K562 (cell line): ENCODE results near the gene ARHGAP4. TPM values are rescaled to one million over a fixed set of nuclear protein-coding genes. Genes with fewer than 3 reads are reported as not detected.

Experiments used
- ATAC-seq: fragments of 200-7000 bp; cut with Tn5 transposase; 3 replicates; pipeline ENCODE4 v1.9.1; 2020; ENCODE audit warnings: moderate library complexity
- BruUV-seq: library from RNA; stranded (reverse); fragments of 400-500 nt; replicated peaks from 2 replicates; lab custom pipeline; 2021; lab: Mats Ljungman, UMichigan
- CTCF ChIA-PET: fragments of 300-600 bp; formaldehyde crosslinking; extraction: SDS; loops from one replicate; lab custom pipeline; 2021; ENCODE audit warnings: low intra/inter-chr PET ratio; lab: Yijun Ruan, JAX
- POLR2A ChIA-PET: fragments of 300-600, 350-650 bp; sonication (Branson Sonifier 250); formaldehyde crosslinking; extraction: SDS; loops from one replicate; lab custom pipeline; 2021; ENCODE audit warnings: antibody characterized with exemption, inconsistent platforms; lab: Yijun Ruan, JAX
- DNase-seq, 4 experiments: peaks; one replicate each; pipeline versions ENCODE4 v3.0.0 to v3.0.0-alpha.2; 2011 to 2018; ENCODE audit warnings: low spot score in 3 of 4, mixed read lengths in 3 of 4; ENCODE audit errors: extremely low read depth in 1 of 4
- FAIRE-seq: peaks from 2 replicates; lab custom pipeline; 2011; peaks lifted over from hg19 to GRCh38; lab: Jason Lieb, UNC
- H2AFZ ChIP-seq: 2 replicates; pipeline ENCODE4 v1.6.0; 2011; ENCODE audit warnings: low read depth, low read length, control low read depth, inconsistent platforms
- H3K27ac ChIP-seq: fragments of 200-600 bp; 3 replicates; pipeline ENCODE4 v1.8.0; 2011; ENCODE audit warnings: low read depth, mild to moderate bottlenecking, control low read depth, inconsistent platforms, low read length, moderate library complexity, mixed read lengths; ENCODE audit errors: extremely low read depth
- H3K27me3 ChIP-seq, 2 experiments: fragments of 300-600 bp in 1 of 2; 2 replicates in 1 of 2; 3 replicates in 1 of 2; pipeline versions ENCODE4 v1.6.0 to v1.8.0; 2011; ENCODE audit warnings: inconsistent platforms in 2 of 2, low read length in 2 of 2, mild to moderate bottlenecking in 1 of 2, mixed read lengths in 1 of 2, moderate library complexity in 1 of 2; ENCODE audit not compliant: control insufficient read depth in 2 of 2, insufficient read depth in 2 of 2
- H3K36me3 ChIP-seq: fragments of 300-600 bp; 3 replicates; pipeline ENCODE4 v1.8.0; 2011; ENCODE audit warnings: mild to moderate bottlenecking, low read length, inconsistent platforms; ENCODE audit not compliant: control insufficient read depth, insufficient read depth
- H3K4me1 ChIP-seq, 2 experiments: fragments of 200-600 bp in 1 of 2; replicated peaks in 1 of 2; 2 replicates in 1 of 2; 3 replicates in 1 of 2; pipeline versions ENCODE4 v1.5.1 to v1.8.0; 2011; ENCODE audit warnings: inconsistent platforms in 2 of 2, low read length in 2 of 2, mild to moderate bottlenecking in 1 of 2, mixed read lengths in 1 of 2, moderate library complexity in 1 of 2; ENCODE audit not compliant: control insufficient read depth in 2 of 2, insufficient read depth in 2 of 2
- H3K4me2 ChIP-seq: 2 replicates; pipeline ENCODE4 v1.6.1; 2011; ENCODE audit warnings: low read length, control low read depth, inconsistent platforms, mixed read lengths; ENCODE audit not compliant: insufficient read depth
- H3K4me3 ChIP-seq: fragments of 200-600 bp; sonication (generic), shearing (Covaris generic); 2 replicates; pipeline ENCODE4 v1.5.1; 2016; ENCODE audit warnings: control low read depth, inconsistent platforms
- H3K79me2 ChIP-seq: fragments of 200-600 bp; 3 replicates; pipeline ENCODE4 v1.8.0; 2011; ENCODE audit warnings: low read length, inconsistent platforms; ENCODE audit not compliant: control insufficient read depth, insufficient read depth
- H3K9ac ChIP-seq, 2 experiments: 2 replicates each; pipeline versions ENCODE4 v1.6.0 to v1.6.1; 2011; ENCODE audit warnings: low read depth in 2 of 2, low read length in 2 of 2, control low read depth in 1 of 2, inconsistent platforms in 1 of 2, mild to moderate bottlenecking in 1 of 2, mixed read lengths in 1 of 2; ENCODE audit not compliant: insufficient read depth in 1 of 2
- H3K9me1 ChIP-seq: one replicate; pipeline ENCODE4 v1.6.0; 2011; ENCODE audit warnings: inconsistent platforms, mild to moderate bottlenecking, low read length, moderate library complexity; ENCODE audit not compliant: control insufficient read depth, insufficient read depth
- H3K9me3 ChIP-seq: replicated peaks from 2 replicates; pipeline ENCODE4 v1.5.1; 2011; ENCODE audit warnings: low read depth, low read length, inconsistent platforms; ENCODE audit not compliant: control insufficient read depth, insufficient read depth
- H4K20me1 ChIP-seq: replicated peaks from 2 replicates; pipeline ENCODE4 v1.6.1; 2011; ENCODE audit warnings: low read length, inconsistent platforms, mixed read lengths; ENCODE audit not compliant: control insufficient read depth, insufficient read depth
- CTCF ChIP-seq, 3 experiments: IDR thresholded peaks in 2 of 3; conservative IDR thresholded peaks in 1 of 3; 2 replicates each; pipeline ENCODE4 v1.5.1; 2011 to 2012; ENCODE audit warnings: low read length in 3 of 3, mild to moderate bottlenecking in 3 of 3, control low read depth in 2 of 3, improper control_type of control experiment in 1 of 3, inconsistent platforms in 1 of 3, low read depth in 1 of 3, mixed read lengths in 1 of 3, moderate library complexity in 1 of 3; ENCODE audit not compliant: insufficient read depth in 2 of 3
- KDM5B ChIP-seq: fragments of 200-600 bp; sonication (generic); IDR thresholded peaks from 2 replicates; pipeline ENCODE4 v1.6.1; 2012; ENCODE audit warnings: low read depth, mild to moderate bottlenecking, moderate library complexity, low read length, control low read depth, inconsistent platforms; ENCODE audit not compliant: insufficient replicate concordance
- KLF16 ChIP-seq: IDR thresholded peaks from 2 replicates; pipeline ENCODE4 v1.6.1; 2016; ENCODE audit warnings: antibody characterized with exemption
- SMARCA5 ChIP-seq: fragments of 450-650 bp; IDR thresholded peaks from 2 replicates; pipeline ENCODE4 v1.6.1; 2016
- THRAP3 ChIP-seq: fragments of 450-650 bp; IDR thresholded peaks from 2 replicates; pipeline ENCODE4 v1.6.1; 2016; ENCODE audit warnings: mild to moderate bottlenecking, inconsistent platforms, borderline replicate concordance
- ZNF263 ChIP-seq: sonication (generic); formaldehyde crosslinking; IDR thresholded peaks from 2 replicates; pipeline ENCODE4 v1.8.0; 2022; ENCODE audit warnings: mild to moderate bottlenecking, missing genetic modification reagents, borderline replicate concordance
- WGBS: fragments of 100-300 bp; shearing (Covaris generic); methylation state at CpG from one replicate; pipeline ENCODE4 v1.1.6; 2016; ENCODE audit warnings: low coverage, mixed read lengths; ENCODE audit not compliant: insufficient coverage; ENCODE audit errors: missing lambda C conversion rate; 5-methylcytosine and 5-hydroxymethylcytosine counted together
- in situ Hi-C: fragments of 300-500 bp; cut with MboI; formaldehyde crosslinking; loops from 4 replicates; pipeline ENCODE4 v1.15.0; 2018; ENCODE audit warnings: inconsistent platforms, mixed read lengths
- intact Hi-C: fragments of 100-400 bp; cut with micrococcal nuclease; formaldehyde crosslinking; loops from 2 replicates; pipeline ENCODE4 v1.14.2; 2022
- polyA plus RNA-seq, 8 experiments: library from polyadenylated mRNA; depleted of rRNA in 4 of 8; stranded (reverse) in 5 of 8; unstranded in 3 of 8; fragments of >200 nt; fragmentation: Nextera tagmentation in 2 of 8; fragmentation: Illumina TruSeq in 1 of 8; extraction: Ambion mirVana in 2 of 8; extraction: Trizol in 1 of 8; gene quantifications; 2 replicates each; pipeline versions ENCODE4 v1.2.1 to v1.2.3, GENCODE V29; 2011 to 2014; ENCODE audit warnings: inconsistent platforms in 1 of 8, missing spikeins in 1 of 8
- total RNA-seq, 7 experiments: library from RNA; depleted of rRNA in 6 of 7; stranded (reverse); fragments of >200 nt in 6 of 7; fragmentation: Illumina TruSeq in 2 of 7; extraction: Trizol in 2 of 7; gene quantifications; 2 replicates each; pipeline versions ENCODE4 v1.2.1 to v1.2.3, GENCODE V29; 2011 to 2021; ENCODE audit warnings: low replicate concordance in 1 of 7

Gene ARHGAP4
- total and polyA plus RNA-seq, 9 of the 15 experiments (the other 6 are each of a cell fraction or from before 2014, with no cell fraction given) = 0.30 to 81.8 (median 13.5) TPM

GRCh38 chrX:153885208-153885787 lies 40.8 kb downstream of the ARHGAP4 start:
- CTCF ChIA-PET = no interaction called here
- peak; percentile 45; the same call in 1 of the 3 replicates for ATAC-seq
- Histone ChIP-seq H2AFZ (no peak overlapping the region), H4K20me1 (peaks cover 6% of the 10 kb centered on the region; the same call in 1 of the 2 replicates), H3K79me2 (no peaks in the 10 kb centered on the region), H3K4me3 (no peak overlapping the region), H3K36me3 (no peaks in the 10 kb centered on the region), H3K4me1 (peaks cover 10 to 55% of the 10 kb centered on the region in 2 experiments), H3K27ac (no peak overlapping the region), H3K9me3 (no peaks in the 10 kb centered on the region), H3K9me1 (no peaks in the 10 kb centered on the region), H3K9ac (0 out of 4 replicates have a peak overlapping the region, but pooled peaks of 1 of the 2 experiments have one; percentile 26), H3K4me2 (no peak overlapping the region), H3K27me3 (peaks cover 0 to 28% of the 10 kb centered on the region in 2 experiments; a peak in 2 of 5 replicates)
- intact Hi-C loops (no loop called here), in situ Hi-C loops (no loop called here)
- TF ChIP-seq THRAP3 (no peak), KDM5B (peak; percentile 4), ZNF263 (CRISPR knock-in tag) (peak; percentile 43; the same call in 1 of the 2 replicates), KLF16 (no peak)
- 19% methylated on average over 6 of the region's 32 CpGs for WGBS
- BruUV-seq = no TSS peak
- DNase-seq = peak in 2 of 4 experiments; percentile 55 to 56
- POLR2A ChIA-PET = interaction anchor here (0.6 kb wide), 1 partner anchor 20 kb away, joined by 3 read pairs; no protein-coding TSS in a partner anchor
- FAIRE-seq = no peak

GRCh38 chrX:153884590-153884989 lies 41.5 kb downstream of the ARHGAP4 start:
- Histone ChIP-seq H3K4me2 (no peak overlapping the region), H3K4me3 (no peak overlapping the region), H3K9me1 (no peaks in the 10 kb centered on the region), H4K20me1 (peaks cover 6% of the 10 kb centered on the region; the same call in 1 of the 2 replicates), H3K36me3 (no peaks in the 10 kb centered on the region), H3K4me1 (peaks cover 10 to 56% of the 10 kb centered on the region in 2 experiments), H3K9ac (no peak overlapping the region), H3K27me3 (peaks cover 0 to 29% of the 10 kb centered on the region in 2 experiments; a peak in 2 of 5 replicates), H3K27ac (no peak overlapping the region), H3K9me3 (no peaks in the 10 kb centered on the region), H3K79me2 (no peaks in the 10 kb centered on the region), H2AFZ (no peak overlapping the region)
- ATAC-seq (no peak), DNase-seq (no peak), FAIRE-seq (no peak)
- no TSS peak for BruUV-seq
- in situ Hi-C loops (no loop called here), intact Hi-C loops (no loop called here)
- CTCF ChIA-PET = no interaction called here
- 20% methylated on average over 6 of the region's 6 CpGs for WGBS
- POLR2A ChIA-PET = interaction anchor here (0.6 kb wide), 1 partner anchor 43 kb away, joined by 3 read pairs; no protein-coding TSS in a partner anchor
- no peak for TF ChIP-seq SMARCA5
- peak in 1 of 3 experiments; percentile 12; a peak in 1 of 6 replicates for TF ChIP-seq CTCF (IDR thresholded peaks at IDR 0.05 in 2 of 3, conservative IDR thresholded peaks at IDR 0.05 in 1 of 3; ENCODE audit: insufficient read depth in 2 of 3, low read depth in 1 of 3, low read length in 3 of 3)
